Transverse colon (tissue), 4 donors: ENCODE data around the gene HNMT. TPM values are rescaled to one million over a fixed set of nuclear protein-coding genes. Genes with fewer than 3 reads are reported as not detected.

Experiments
- DNase-seq: peaks from one replicate; pipeline ENCODE4 v3.0.0-alpha.2; 2019
- H3K27ac ChIP-seq, 4 donors: fragments of 200-600 bp; sonication (generic); 2 replicates each; pipeline ENCODE4 v1.5.1; 2016 to 2018; ENCODE audit warnings: inconsistent platforms in 4 of 4
- H3K27me3 ChIP-seq: fragments of 200-600 bp; sonication (generic); 2 replicates; pipeline ENCODE4 v1.5.1; 2017; ENCODE audit warnings: inconsistent platforms
- H3K36me3 ChIP-seq, 4 donors: fragments of 200-600 bp; sonication (generic); 2 replicates each; pipeline ENCODE4 v1.5.1; 2017 to 2019; ENCODE audit warnings: inconsistent platforms in 4 of 4
- H3K4me1 ChIP-seq, 4 donors: fragments of 200-600 bp; sonication (generic); 2 replicates each; pipeline ENCODE4 v1.5.1; 2017 to 2020; ENCODE audit warnings: inconsistent platforms in 4 of 4
- H3K4me3 ChIP-seq, 4 donors: fragments of 200-600 bp; sonication (generic); 1 replicate in 1 of 4; 2 replicates in 3 of 4; pipeline versions ENCODE4 v1.5.1 to v1.6.1; 2017 to 2019; ENCODE audit warnings: inconsistent platforms in 4 of 4
- H3K9me3 ChIP-seq, 2 donors: fragments of 200-600 bp; sonication (generic); 2 replicates each; pipeline ENCODE4 v1.5.1; 2017 to 2019; ENCODE audit warnings: inconsistent platforms in 2 of 2
- CTCF ChIP-seq, 5 experiments: fragments of 200-600 bp in 3 of 5; fragments of 450-650 bp in 2 of 5; sonication (generic) in 3 of 5; IDR thresholded peaks; 1 replicate in 2 of 5; 2 replicates in 3 of 5; pipeline ENCODE4 v1.5.1; 2016 to 2017; ENCODE audit warnings: antibody characterized with exemption in 5 of 5, inconsistent platforms in 3 of 5, mild to moderate bottlenecking in 2 of 5, moderate library complexity in 1 of 5
- EP300 ChIP-seq: sonication (generic); formaldehyde crosslinking; IDR thresholded peaks from one replicate; pipeline ENCODE4 v1.6.1; 2017; ENCODE audit warnings: antibody characterized with exemption, low read depth
- POLR2A ChIP-seq: fragments of 450-650 bp; IDR thresholded peaks from one replicate; pipeline ENCODE4 v1.6.1; 2016; ENCODE audit warnings: antibody characterized with exemption, mild to moderate bottlenecking, moderate library complexity
- POLR2AphosphoS5 ChIP-seq, 3 donors: sonication (generic); formaldehyde crosslinking; IDR thresholded peaks; one replicate each; pipeline ENCODE4 v1.6.1; 2016; ENCODE audit warnings: antibody characterized with exemption in 3 of 3
- WGBS, 2 donors: methylation state at CpG; one replicate each; pipeline ENCODE4 v1.1.5; 2018; ENCODE audit warnings: low coverage in 1 of 2; 5-methylcytosine and 5-hydroxymethylcytosine counted together
- in situ Hi-C, 4 donors: fragments of 200-750 bp; cut with MboI; loops; one replicate each; pipeline versions ENCODE4 v1.15.0 to v1.15.1; 2017; ENCODE audit warnings: low sequenced_read_pairs in 3 of 4, low pct_ligation_motif_present in 1 of 4, low pct_unique_long_range_greater_than_20kb in 1 of 4
- intact Hi-C: fragments of 100-400 bp; cut with DNase I; formaldehyde crosslinking; loops from one replicate; pipeline ENCODE4 v1.15.1; 2023; ENCODE audit warnings: low total_unique reads
- total RNA-seq, 4 donors: library from RNA; depleted of rRNA; stranded (reverse); fragments of >200 nt; gene quantifications; one replicate each; pipeline ENCODE4 v1.1.0, GENCODE V29; 2016

HNMT gene
- total RNA-seq, 4 donors from 2014 or later, result 36.3 to 64.9 (median 48.4) TPM

- 95 to 97% methylated on average over 4 of the region's 4 CpGs for WGBS, 2 donors
- peaks cover 0 to 13% of the 10 kb centered on the region in 2 donors for H3K9me3 ChIP-seq
- no peaks in the 10 kb centered on the region for H3K27me3 ChIP-seq
- intact Hi-C loops, result no loop called here
- H3K27ac ChIP-seq, result no peak overlapping the region
- no peaks in the 10 kb centered on the region for H3K4me1 ChIP-seq
- H3K36me3 ChIP-seq, result peaks cover 0 to 9% (median 1%) of the 10 kb centered on the region in 4 donors
- in situ Hi-C loops, result no loop called here
- no peak overlapping the region for H3K4me3 ChIP-seq
- TF ChIP-seq POLR2AphosphoS5 (IDR thresholded peaks at IDR 0.05), result no peak
- no peak for DNase-seq
Measured at GRCh38 chr2:137997733-137998132, 33.5 kb downstream of the HNMT start.

- intact Hi-C loops, result no loop called here
- Histone ChIP-seq H3K4me3 (no peak overlapping the region), H3K4me1 (no peaks in the 10 kb centered on the region), H3K27me3 (no peaks in the 10 kb centered on the region), H3K9me3 (peaks cover 0 to 6% of the 10 kb centered on the region in 2 donors), H3K36me3 (peaks cover 0 to 10% (median 0%) of the 10 kb centered on the region in 4 donors), H3K27ac (no peak overlapping the region)
- TF ChIP-seq POLR2AphosphoS5 (IDR thresholded peaks at IDR 0.05) (no peak), CTCF (IDR thresholded peaks at IDR 0.05) (no peak), EP300 (no peak), POLR2A (no peak)
- 76% methylated on average over 1 of the region's 1 CpG; no CpG with 5 or more reads in 1 of the 2 donors for WGBS, 2 donors
- in situ Hi-C loops, result no loop called here
- no peak for DNase-seq
Measured at GRCh38 chr2:137998503-137998902, 34.2 kb downstream of the HNMT start.

GRCh38 chr2:137999273-137999672, 35.0 kb downstream of the HNMT start:
- H3K9me3 ChIP-seq, result no peaks in the 10 kb centered on the region
- H3K36me3 ChIP-seq, result peaks cover 0 to 10% (median under 1%) of the 10 kb centered on the region in 4 donors
- intact Hi-C loops, result no loop called here
- no peaks in the 10 kb centered on the region for H3K27me3 ChIP-seq
- no peak overlapping the region for H3K4me3 ChIP-seq
- no peak overlapping the region for H3K27ac ChIP-seq
- no peaks in the 10 kb centered on the region for H3K4me1 ChIP-seq
- no peak for TF ChIP-seq POLR2A
- TF ChIP-seq EP300, result no peak
- no peak for TF ChIP-seq POLR2AphosphoS5 (IDR thresholded peaks at IDR 0.05)
- TF ChIP-seq CTCF (IDR thresholded peaks at IDR 0.05), result no peak
- WGBS, 2 donors, result 86 to 91% methylated on average over 1 of the region's 1 CpG
- in situ Hi-C loops, result no loop called here
- DNase-seq, result no peak

GRCh38 chr2:138000009-138000408, 35.7 kb downstream of the HNMT start:
- Histone ChIP-seq H3K27ac (no peak overlapping the region), H3K4me1 (no peaks in the 10 kb centered on the region), H3K27me3 (no peaks in the 10 kb centered on the region), H3K9me3 (no peaks in the 10 kb centered on the region), H3K36me3 (peaks cover 0 to 14% (median 4%) of the 10 kb centered on the region in 4 donors), H3K4me3 (no peak overlapping the region)
- in situ Hi-C loops, result no loop called here
- no peak for TF ChIP-seq EP300
- no peak for TF ChIP-seq CTCF (IDR thresholded peaks at IDR 0.05)
- no peak for TF ChIP-seq POLR2A
- TF ChIP-seq POLR2AphosphoS5 (IDR thresholded peaks at IDR 0.05), result no peak
- DNase-seq, result no peak
- intact Hi-C loops, result no loop called here
- 56% methylated on average over 1 of the region's 1 CpG; no CpG with 5 or more reads in 1 of the 2 donors for WGBS, 2 donors

GRCh38 chr2:138000796-138001195, 36.5 kb downstream of the HNMT start:
- Histone ChIP-seq H3K36me3 (peaks cover 0 to 21% (median 8%) of the 10 kb centered on the region in 4 donors), H3K27ac (no peak overlapping the region), H3K4me1 (no peaks in the 10 kb centered on the region), H3K9me3 (no peaks in the 10 kb centered on the region), H3K4me3 (no peak overlapping the region), H3K27me3 (no peaks in the 10 kb centered on the region)
- intact Hi-C loops, result no loop called here
- in situ Hi-C loops, result no loop called here
- DNase-seq, result no peak
- TF ChIP-seq EP300 (no peak), POLR2A (no peak), CTCF (IDR thresholded peaks at IDR 0.05) (no peak), POLR2AphosphoS5 (IDR thresholded peaks at IDR 0.05) (no peak)
